ENCODE data around the gene SCRN2. TPM values are rescaled to one million over a fixed set of nuclear protein-coding genes. Genes with fewer than 3 reads are reported as not detected.

Gene SCRN2
- total and polyA plus RNA-seq, 2 of the 8 experiments (the other 6 are each of a cell fraction or from before 2014, with no cell fraction given): 24.4 to 42.3 TPM

- H3K9me3 ChIP-seq (ENCODE audit: insufficient read depth in 2 of 2, low read depth in 1 of 2, low read length in 1 of 2): no peaks in the 10 kb centered on the region
- H3K4me1 ChIP-seq (replicated peaks in 1 of 4; ENCODE audit: control insufficient read depth in 3 of 4, insufficient read depth in 4 of 4, low read length in 3 of 4): no peaks in the 10 kb centered on the region
- H3K27ac ChIP-seq (ENCODE audit: low read depth, low read length): no peak overlapping the region
- H3K4me3 ChIP-seq (ENCODE audit: extremely low read depth in 1 of 4, insufficient read depth in 2 of 4, low read depth in 3 of 4, low read length in 4 of 4): no peak overlapping the region
- no peak overlapping the region for H2AFZ ChIP-seq (ENCODE audit: low read length)
- no peaks in the 10 kb centered on the region for H3K79me2 ChIP-seq (ENCODE audit: control insufficient read depth in 1 of 2, insufficient read depth in 2 of 2, low read length in 2 of 2)
- H4K20me1 ChIP-seq (replicated peaks in 1 of 2; ENCODE audit: control insufficient read depth in 1 of 2, insufficient read depth in 2 of 2, low read length in 2 of 2): peaks cover 0 to 2% of the 10 kb centered on the region in 2 experiments
- WGBS, 2 experiments (ENCODE audit: extremely low coverage in 1 of 2, insufficient coverage in 1 of 2, insufficient read length in 1 of 2, insufficient replicate concordance in 2 of 2, low coverage in 1 of 2, low lambda C conversion rate in 2 of 2, missing lambda C conversion rate in 1 of 2): 84% methylated on average over 4 of the region's 4 CpGs; no CpG with 5 or more reads in 1 of the 2 experiments
- H3K27me3 ChIP-seq (replicated peaks in 1 of 4; ENCODE audit: control insufficient read depth in 3 of 4, extremely low read depth in 1 of 4, insufficient read depth in 3 of 4, low read length in 3 of 4): no peaks in the 10 kb centered on the region
- H2BK15ac ChIP-seq (ENCODE audit: low read length): no peak overlapping the region
- no peak overlapping the region for H3K9ac ChIP-seq (replicated peaks in 1 of 4; ENCODE audit: extremely low read depth in 1 of 4, low read depth in 3 of 4, low read length in 3 of 4)
- CTCF ChIA-PET (ENCODE audit: partially characterized antibody): interaction anchor here (0.6 to 5.6 kb wide), 19 partner anchors 11 to 1897 kb away, joined by 3 to 57 read pairs (median 4); partner anchors contain the start of genes OSBPL7, SCRN2 and TBX21
- no peak overlapping the region for H3K4ac ChIP-seq (replicated peaks; ENCODE audit: insufficient read length, low read depth, low read length)
- H3K36me3 ChIP-seq (ENCODE audit: control insufficient read depth in 2 of 4, insufficient read depth in 4 of 4, low read length in 3 of 4): no peaks in the 10 kb centered on the region
- H2BK12ac ChIP-seq (ENCODE audit: low read depth, low read length): no peak overlapping the region
- no peaks in the 10 kb centered on the region for H3K79me1 ChIP-seq (ENCODE audit: low read depth, low read length)
- H3K4me2 ChIP-seq (ENCODE audit: insufficient read depth in 1 of 2, low read depth in 2 of 2, low read length in 2 of 2): no peak overlapping the region
- H2BK120ac ChIP-seq (replicated peaks; ENCODE audit: low read depth, low read length): no peak overlapping the region
- DNase-seq (ENCODE audit: low read depth in 1 of 2, low spot score in 2 of 2): no peak
- H3K14ac ChIP-seq (ENCODE audit: insufficient read length): no peak overlapping the region
- TF ChIP-seq CREB1 (IDR thresholded peaks at IDR 0.05) (no peak), HDAC2 (IDR thresholded peaks at IDR 0.05; ENCODE audit: borderline replicate concordance in 1 of 2, low read depth in 2 of 2, low read length in 2 of 2) (no peak), TCF12 (IDR thresholded peaks at IDR 0.05; ENCODE audit: low read depth, low read length) (no peak), SAP30 (IDR thresholded peaks at IDR 0.05; ENCODE audit: insufficient read depth, insufficient replicate concordance, low read length) (no peak)
- H2AK5ac ChIP-seq (ENCODE audit: low read depth, low read length): no peak overlapping the region
- H3K18ac ChIP-seq (ENCODE audit: extremely low read depth, low read length): no peak overlapping the region
- no peak overlapping the region for H4K91ac ChIP-seq (replicated peaks; ENCODE audit: insufficient read length, low read length)
- H4K5ac ChIP-seq (ENCODE audit: insufficient read length, low read depth, low read length): no peak overlapping the region
- no peak overlapping the region for H3K56ac ChIP-seq (replicated peaks; ENCODE audit: insufficient read length, low read depth, low read length)
- H3K23ac ChIP-seq (ENCODE audit: insufficient read length): no peak overlapping the region
- POLR2A ChIA-PET (ENCODE audit: partially characterized antibody): interaction anchor here (1.2 kb wide), 1 partner anchor 12 kb away, joined by 5 read pairs; no protein-coding TSS in a partner anchor
- no peak overlapping the region for H2BK5ac ChIP-seq (ENCODE audit: low read depth, low read length)
- H4K8ac ChIP-seq (ENCODE audit: extremely low read depth, insufficient read depth, low read length): no peak overlapping the region
- FAIRE-seq: no peak
- no peaks in the 10 kb centered on the region for H3K23me2 ChIP-seq (ENCODE audit: low read depth, low read length)
- no peak overlapping the region for H2BK20ac ChIP-seq (ENCODE audit: low read length)
Measured at GRCh38 chr17:47801176-47801765, 39.8 kb downstream of the SCRN2 start.

Data from H1 (cell line).